Activated CD4-positive, alpha-beta memory T cell treated with anti-CD3 and anti-CD28 coated beads, Interleukin-2, amount 10 ng/mL, durations not matched to agents 7 days and 5 days (primary cell): ENCODE results near the gene DCD. TPM values are rescaled to one million over a fixed set of nuclear protein-coding genes. Genes with fewer than 3 reads are reported as not detected.
A peak's percentile ranks its signal among the peaks of the same experiment; 100 is the strongest.

Source experiments
- CTCF ChIA-PET: fragments of 350-600 bp; sonication (Branson Sonifier 250); formaldehyde crosslinking; loops from one replicate; lab custom pipeline; 2021; ENCODE audit warnings: antibody characterized with exemption, inconsistent platforms; lab: Charles Lee
- POLR2A ChIA-PET: fragments of 350-600 bp; sonication (Branson Sonifier 250); formaldehyde crosslinking; loops from one replicate; lab custom pipeline; 2021; ENCODE audit warnings: antibody characterized with exemption; lab: Charles Lee
- DNase-seq: peaks from one replicate; pipeline ENCODE4 v3.0.0-alpha.2; 2020
- H3K27ac Mint-ChIP-seq: one replicate; pipeline ENCODE4 v1.8.0; 2021; ENCODE audit warnings: mild to moderate bottlenecking, mixed read lengths
- H3K27me3 Mint-ChIP-seq: one replicate; pipeline ENCODE4 v1.8.0; 2021; ENCODE audit warnings: mixed read lengths
- H3K36me3 Mint-ChIP-seq: one replicate; pipeline ENCODE4 v1.8.0; 2021; ENCODE audit warnings: low read depth, mixed read lengths
- H3K4me1 Mint-ChIP-seq: one replicate; pipeline ENCODE4 v1.8.0; 2021; ENCODE audit warnings: mixed read lengths
- H3K4me3 Mint-ChIP-seq: one replicate; pipeline ENCODE4 v1.8.0; 2021; ENCODE audit warnings: mild to moderate bottlenecking, mixed read lengths
- H3K9me3 Mint-ChIP-seq: one replicate; pipeline ENCODE4 v1.8.0; 2021; ENCODE audit warnings: mixed read lengths
- total RNA-seq, 2 experiments: library from RNA; stranded (reverse); gene quantifications; one replicate each; pipeline ENCODE4 v1.2.3, GENCODE V29; 2021

Gene DCD
- not detected for total RNA-seq

GRCh38 chr12:54648265-54648664 lies at the start of gene DCD:
DCD (minus strand) TSS chr12:54648365; CDS start chr12:54648303, 62 bp downstream.
- Mint-ChIP-seq H3K9me3 (no peaks in the 10 kb centered on the region), H3K36me3 (no peaks in the 10 kb centered on the region), H3K4me3 (no peak within 1 kb of the TSS), H3K27me3 (peaks cover 41% of the 10 kb centered on the region), H3K27ac (no peak within 1 kb of the TSS), H3K4me1 (no peaks in the 10 kb centered on the region)
- POLR2A ChIA-PET = no interaction called here
- no peak for DNase-seq
- CTCF ChIA-PET = interaction anchor here (1.4 kb wide), 1 partner anchor 10 kb away, joined by 4 read pairs; no protein-coding TSS in a partner anchor

- POLR2A ChIA-PET = no interaction called here
These were observed 49.7 kb upstream of the DCD start for GRCh38 chr12:54697851-54698250.

GRCh38 chr12:54692353-54692752 lies 44.2 kb upstream of the DCD start:
- H3K9me3 Mint-ChIP-seq = no peaks in the 10 kb centered on the region
- no peaks in the 10 kb centered on the region for H3K4me1 Mint-ChIP-seq
- H3K27ac Mint-ChIP-seq = no peak overlapping the region
- DNase-seq = no peak
- ChIA-PET CTCF (interaction anchor here (1.2 to 2.9 kb wide), 3 partner anchors 10 to 32 kb away, joined by 4 to 14 read pairs (median 8); no protein-coding TSS in a partner anchor), POLR2A (no interaction called here)
- no peak overlapping the region for H3K4me3 Mint-ChIP-seq
- no peaks in the 10 kb centered on the region for H3K36me3 Mint-ChIP-seq
- peaks cover 47% of the 10 kb centered on the region for H3K27me3 Mint-ChIP-seq

More at GRCh38 chr12:54697851-54698250, 49.7 kb upstream of the DCD start:
- DNase-seq = no peak
- Mint-ChIP-seq H3K36me3 (no peaks in the 10 kb centered on the region), H3K4me3 (no peak overlapping the region), H3K4me1 (no peaks in the 10 kb centered on the region), H3K9me3 (no peaks in the 10 kb centered on the region), H3K27me3 (peaks cover 31% of the 10 kb centered on the region), H3K27ac (no peak overlapping the region)
- CTCF ChIA-PET = no interaction called here

GRCh38 chr12:54689984-54690383 lies 41.8 kb upstream of the DCD start:
- no peaks in the 10 kb centered on the region for H3K9me3 Mint-ChIP-seq
- H3K27ac Mint-ChIP-seq = no peak overlapping the region
- peaks cover 48% of the 10 kb centered on the region for H3K27me3 Mint-ChIP-seq
- DNase-seq = no peak
- no peaks in the 10 kb centered on the region for H3K36me3 Mint-ChIP-seq
- CTCF ChIA-PET = no interaction called here
- H3K4me3 Mint-ChIP-seq = no peak overlapping the region
- POLR2A ChIA-PET = no interaction called here
- H3K4me1 Mint-ChIP-seq = no peaks in the 10 kb centered on the region

GRCh38 chr12:54689034-54689372 lies 40.8 kb upstream of the DCD start:
- no peaks in the 10 kb centered on the region for H3K36me3 Mint-ChIP-seq
- ChIA-PET CTCF (interaction anchor here (0.6 kb wide), 1 partner anchor 31 kb away, joined by 3 read pairs; no protein-coding TSS in a partner anchor), POLR2A (no interaction called here)
- H3K27me3 Mint-ChIP-seq = peaks cover 48% of the 10 kb centered on the region
- H3K27ac Mint-ChIP-seq = no peak overlapping the region
- H3K4me3 Mint-ChIP-seq = no peak overlapping the region
- no peak for DNase-seq
- H3K4me1 Mint-ChIP-seq = no peaks in the 10 kb centered on the region
- H3K9me3 Mint-ChIP-seq = no peaks in the 10 kb centered on the region

GRCh38 chr12:54688309-54689033 lies 40.3 kb upstream of the DCD start:
- Mint-ChIP-seq H3K4me3 (no peak overlapping the region), H3K27me3 (peaks cover 45% of the 10 kb centered on the region), H3K36me3 (no peaks in the 10 kb centered on the region), H3K4me1 (no peaks in the 10 kb centered on the region), H3K27ac (no peak overlapping the region), H3K9me3 (no peaks in the 10 kb centered on the region)
- ChIA-PET POLR2A (no interaction called here), CTCF (no interaction called here)
- DNase-seq = no peak

GRCh38 chr12:54684636-54685630 lies 36.8 kb upstream of the DCD start:
- no peak overlapping the region for H3K4me3 Mint-ChIP-seq
- no peak overlapping the region for H3K27ac Mint-ChIP-seq
- no peaks in the 10 kb centered on the region for H3K4me1 Mint-ChIP-seq
- ChIA-PET CTCF (interaction anchor here (0.9 kb wide), 1 partner anchor 387 kb away, joined by 4 read pairs; no protein-coding TSS in a partner anchor), POLR2A (no interaction called here)
- DNase-seq = no peak
- no peaks in the 10 kb centered on the region for H3K36me3 Mint-ChIP-seq
- no peaks in the 10 kb centered on the region for H3K9me3 Mint-ChIP-seq
- H3K27me3 Mint-ChIP-seq = peaks cover 46% of the 10 kb centered on the region

GRCh38 chr12:54683398-54683797 lies 35.2 kb upstream of the DCD start:
- no peaks in the 10 kb centered on the region for H3K36me3 Mint-ChIP-seq

GRCh38 chr12:54682674-54683073 lies 34.5 kb upstream of the DCD start:
- ChIA-PET CTCF (interaction anchor here (1.6 kb wide), 1 partner anchor 20 kb away, joined by 5 read pairs; no protein-coding TSS in a partner anchor), POLR2A (no interaction called here)
- H3K9me3 Mint-ChIP-seq = no peaks in the 10 kb centered on the region
- no peak overlapping the region for H3K27ac Mint-ChIP-seq
- no peaks in the 10 kb centered on the region for H3K4me1 Mint-ChIP-seq
- H3K27me3 Mint-ChIP-seq = peaks cover 54% of the 10 kb centered on the region
- no peak overlapping the region for H3K4me3 Mint-ChIP-seq
- no peaks in the 10 kb centered on the region for H3K36me3 Mint-ChIP-seq
- no peak for DNase-seq

More at GRCh38 chr12:54683398-54683797, 35.2 kb upstream of the DCD start:
- Mint-ChIP-seq H3K27ac (no peak overlapping the region), H3K9me3 (no peaks in the 10 kb centered on the region), H3K4me3 (no peak overlapping the region), H3K27me3 (peaks cover 50% of the 10 kb centered on the region), H3K4me1 (no peaks in the 10 kb centered on the region)
- no peak for DNase-seq
- POLR2A ChIA-PET = no interaction called here
- CTCF ChIA-PET = no interaction called here

- ChIA-PET POLR2A (no interaction called here), CTCF (interaction anchor here (0.6 to 1.7 kb wide), 5 partner anchors 13 to 392 kb away, joined by 3 to 8 read pairs (median 4); no protein-coding TSS in a partner anchor)
- Mint-ChIP-seq H3K9me3 (no peaks in the 10 kb centered on the region), H3K4me3 (no peak overlapping the region), H3K36me3 (no peaks in the 10 kb centered on the region), H3K4me1 (no peaks in the 10 kb centered on the region), H3K27me3 (peaks cover 51% of the 10 kb centered on the region), H3K27ac (no peak overlapping the region)
- peak; percentile 32 for DNase-seq
These were observed 32.2 kb upstream of the DCD start for GRCh38 chr12:54680374-54680773.

GRCh38 chr12:54678131-54678530 lies 30.0 kb upstream of the DCD start:
- Mint-ChIP-seq H3K4me3 (no peak overlapping the region), H3K4me1 (no peaks in the 10 kb centered on the region), H3K36me3 (no peaks in the 10 kb centered on the region), H3K9me3 (no peaks in the 10 kb centered on the region), H3K27me3 (peaks cover 40% of the 10 kb centered on the region), H3K27ac (no peak overlapping the region)
- POLR2A ChIA-PET = no interaction called here
- CTCF ChIA-PET = no interaction called here
- DNase-seq = no peak

- H3K27me3 Mint-ChIP-seq = peaks cover 24% of the 10 kb centered on the region
- H3K4me1 Mint-ChIP-seq = no peaks in the 10 kb centered on the region
- H3K9me3 Mint-ChIP-seq = no peaks in the 10 kb centered on the region
- no peak overlapping the region for H3K4me3 Mint-ChIP-seq
- H3K27ac Mint-ChIP-seq = no peak overlapping the region
- ChIA-PET POLR2A (no interaction called here), CTCF (interaction anchor here (0.6 kb wide), 1 partner anchor 50 kb away, joined by 4 read pairs; no protein-coding TSS in a partner anchor)
- no peak for DNase-seq
- H3K36me3 Mint-ChIP-seq = no peaks in the 10 kb centered on the region
These were observed 19.8 kb upstream of the DCD start for GRCh38 chr12:54667945-54668344.

GRCh38 chr12:54666008-54666407 lies 17.8 kb upstream of the DCD start:
- Mint-ChIP-seq H3K9me3 (no peaks in the 10 kb centered on the region), H3K27me3 (peaks cover 20% of the 10 kb centered on the region), H3K4me1 (no peaks in the 10 kb centered on the region), H3K27ac (no peak overlapping the region), H3K36me3 (no peaks in the 10 kb centered on the region), H3K4me3 (no peak overlapping the region)
- POLR2A ChIA-PET = no interaction called here
- CTCF ChIA-PET = no interaction called here
- DNase-seq = no peak
